ENCODE data around the gene FZD10.

DNA sequence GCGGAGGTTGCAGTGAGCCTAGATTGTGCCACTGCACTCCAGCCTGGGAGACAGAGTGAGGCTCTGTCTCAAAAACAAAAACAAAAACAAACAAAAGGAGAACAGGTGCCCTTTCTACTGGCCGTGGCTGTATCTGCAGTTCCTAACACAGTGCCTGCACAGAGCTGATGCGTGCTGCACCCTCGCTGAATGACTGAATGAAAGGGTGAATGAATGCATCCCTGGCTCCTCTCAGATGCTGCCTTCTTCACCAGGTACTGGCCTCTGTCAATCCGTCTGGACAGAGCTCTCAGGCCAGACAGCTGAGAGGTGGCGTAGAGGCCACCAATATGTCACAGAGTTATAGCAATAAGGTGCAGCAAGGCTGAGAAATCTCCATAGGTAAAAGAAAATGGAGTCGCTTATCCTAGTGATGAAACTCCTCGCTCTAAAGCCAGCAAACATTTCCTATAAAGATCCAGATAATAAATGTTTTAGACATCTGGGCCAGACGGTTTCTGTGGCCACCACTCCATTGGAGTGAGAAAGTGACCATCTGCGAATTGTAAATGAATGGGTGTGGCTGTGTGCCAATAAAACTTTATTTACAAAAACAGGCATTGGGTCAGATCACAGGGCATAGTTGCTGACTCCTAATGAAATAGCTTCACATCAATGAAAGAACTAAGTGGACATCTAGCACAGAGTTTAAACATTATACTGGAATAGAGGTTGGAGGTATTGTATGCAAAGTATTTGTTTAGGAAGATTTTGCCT, 15.9 kb upstream of the FZD10 start:
- TF ChIP-seq, protein P1, sequence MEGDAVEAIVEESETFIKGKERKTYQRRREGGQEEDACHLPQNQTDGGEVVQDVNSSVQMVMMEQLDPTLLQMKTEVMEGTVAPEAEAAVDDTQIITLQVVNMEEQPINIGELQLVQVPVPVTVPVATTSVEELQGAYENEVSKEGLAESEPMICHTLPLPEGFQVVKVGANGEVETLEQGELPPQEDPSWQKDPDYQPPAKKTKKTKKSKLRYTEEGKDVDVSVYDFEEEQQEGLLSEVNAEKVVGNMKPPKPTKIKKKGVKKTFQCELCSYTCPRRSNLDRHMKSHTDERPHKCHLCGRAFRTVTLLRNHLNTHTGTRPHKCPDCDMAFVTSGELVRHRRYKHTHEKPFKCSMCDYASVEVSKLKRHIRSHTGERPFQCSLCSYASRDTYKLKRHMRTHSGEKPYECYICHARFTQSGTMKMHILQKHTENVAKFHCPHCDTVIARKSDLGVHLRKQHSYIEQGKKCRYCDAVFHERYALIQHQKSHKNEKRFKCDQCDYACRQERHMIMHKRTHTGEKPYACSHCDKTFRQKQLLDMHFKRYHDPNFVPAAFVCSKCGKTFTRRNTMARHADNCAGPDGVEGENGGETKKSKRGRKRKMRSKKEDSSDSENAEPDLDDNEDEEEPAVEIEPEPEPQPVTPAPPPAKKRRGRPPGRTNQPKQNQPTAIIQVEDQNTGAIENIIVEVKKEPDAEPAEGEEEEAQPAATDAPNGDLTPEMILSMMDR (IDR thresholded peaks at IDR 0.05): no peak
- TF ChIP-seq POLR2AphosphoS5 (IDR thresholded peaks at IDR 0.05) (no peak), POLR2A (IDR thresholded peaks at IDR 0.05) (no peak)

Data from suprapubic skin (tissue), 4 donors.